Epithelial cell of proximal tubule (primary cell): ENCODE data around the gene ITPK1. TPM values are rescaled to one million over a fixed set of nuclear protein-coding genes. Genes with fewer than 3 reads are reported as not detected.

Experiments used
- DNase-seq: peaks from one replicate; pipeline ENCODE4 v3.0.0-alpha.2; 2011; ENCODE audit warnings: low read depth
- H3K4me3 ChIP-seq: 2 replicates; pipeline ENCODE4 v1.5.1; 2011; ENCODE audit warnings: low read depth, mild to moderate bottlenecking, low read length
- total RNA-seq: library from RNA; depleted of rRNA; stranded (reverse); fragments of >200 nt; gene quantifications from 2 replicates; pipeline ENCODE4 v1.2.3, GENCODE V29; 2015
- TF ChIP-seq, protein P1 (sequence below): conservative IDR thresholded peaks from 2 replicates; pipeline ENCODE4 v1.5.1; 2012; ENCODE audit warnings: low read depth, mild to moderate bottlenecking, low read length

Gene ITPK1
- total RNA-seq, 1 donor from 2014 or later, result 22.7 TPM

DNA sequence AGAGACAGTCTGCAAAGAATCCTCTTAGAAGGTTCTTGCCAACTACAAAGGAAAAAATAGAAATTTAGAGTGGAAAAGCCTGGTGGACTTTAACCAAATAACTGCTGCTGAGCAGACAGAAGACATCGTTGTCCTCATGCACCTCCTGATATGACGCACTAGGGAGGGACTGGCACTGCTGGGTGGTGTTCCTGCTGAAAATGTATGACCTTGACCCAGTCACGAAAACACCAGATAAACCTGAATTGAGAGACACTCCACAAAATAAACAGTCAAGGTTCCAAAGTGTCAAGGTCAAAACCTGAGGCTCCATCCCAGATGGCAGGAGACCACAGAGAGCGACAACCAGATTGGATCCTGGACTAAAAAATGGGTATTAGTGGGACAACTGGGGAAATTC is 130.8 kb downstream of the ITPK1 start:
- TF ChIP-seq, protein P1, sequence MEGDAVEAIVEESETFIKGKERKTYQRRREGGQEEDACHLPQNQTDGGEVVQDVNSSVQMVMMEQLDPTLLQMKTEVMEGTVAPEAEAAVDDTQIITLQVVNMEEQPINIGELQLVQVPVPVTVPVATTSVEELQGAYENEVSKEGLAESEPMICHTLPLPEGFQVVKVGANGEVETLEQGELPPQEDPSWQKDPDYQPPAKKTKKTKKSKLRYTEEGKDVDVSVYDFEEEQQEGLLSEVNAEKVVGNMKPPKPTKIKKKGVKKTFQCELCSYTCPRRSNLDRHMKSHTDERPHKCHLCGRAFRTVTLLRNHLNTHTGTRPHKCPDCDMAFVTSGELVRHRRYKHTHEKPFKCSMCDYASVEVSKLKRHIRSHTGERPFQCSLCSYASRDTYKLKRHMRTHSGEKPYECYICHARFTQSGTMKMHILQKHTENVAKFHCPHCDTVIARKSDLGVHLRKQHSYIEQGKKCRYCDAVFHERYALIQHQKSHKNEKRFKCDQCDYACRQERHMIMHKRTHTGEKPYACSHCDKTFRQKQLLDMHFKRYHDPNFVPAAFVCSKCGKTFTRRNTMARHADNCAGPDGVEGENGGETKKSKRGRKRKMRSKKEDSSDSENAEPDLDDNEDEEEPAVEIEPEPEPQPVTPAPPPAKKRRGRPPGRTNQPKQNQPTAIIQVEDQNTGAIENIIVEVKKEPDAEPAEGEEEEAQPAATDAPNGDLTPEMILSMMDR, result no peak
- H3K4me3 ChIP-seq, result no peak overlapping the region
- no peak for DNase-seq

DNA sequence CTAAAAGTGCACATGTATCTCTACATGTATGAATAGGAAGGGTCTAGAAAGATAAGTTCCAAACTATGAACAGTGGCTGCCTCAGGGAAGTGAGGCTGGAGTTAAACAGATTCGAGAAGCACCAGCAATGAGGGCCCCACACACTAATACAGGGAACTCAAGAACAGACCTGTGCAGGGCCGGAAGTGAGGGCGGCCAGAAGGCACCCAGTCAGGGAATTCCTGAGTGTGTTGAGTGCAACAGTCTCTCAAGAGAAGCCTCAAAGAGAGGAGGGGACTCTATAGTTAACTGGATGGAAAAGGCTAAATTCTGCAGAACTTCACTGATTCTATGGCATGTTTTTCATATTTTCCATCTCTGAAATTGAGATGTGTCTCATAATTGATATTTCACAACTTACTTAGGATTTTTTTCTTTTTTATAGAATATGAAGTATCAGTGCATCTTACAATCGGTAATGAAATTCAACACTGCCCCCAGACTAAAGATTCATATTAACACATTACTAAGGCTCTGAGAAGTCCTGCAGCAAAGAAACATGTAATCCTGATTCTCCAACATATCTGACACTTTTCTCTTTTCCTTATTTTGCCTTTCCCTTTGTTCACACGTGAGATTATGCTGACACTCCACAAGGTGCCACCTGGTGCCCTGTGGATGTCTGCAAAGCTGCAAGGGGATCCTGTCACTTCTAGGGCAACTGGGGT is 131.5 kb downstream of the ITPK1 start:
- DNase-seq, result no peak
- no peak overlapping the region for H3K4me3 ChIP-seq
- TF ChIP-seq, protein P1, result no peak

DNA sequence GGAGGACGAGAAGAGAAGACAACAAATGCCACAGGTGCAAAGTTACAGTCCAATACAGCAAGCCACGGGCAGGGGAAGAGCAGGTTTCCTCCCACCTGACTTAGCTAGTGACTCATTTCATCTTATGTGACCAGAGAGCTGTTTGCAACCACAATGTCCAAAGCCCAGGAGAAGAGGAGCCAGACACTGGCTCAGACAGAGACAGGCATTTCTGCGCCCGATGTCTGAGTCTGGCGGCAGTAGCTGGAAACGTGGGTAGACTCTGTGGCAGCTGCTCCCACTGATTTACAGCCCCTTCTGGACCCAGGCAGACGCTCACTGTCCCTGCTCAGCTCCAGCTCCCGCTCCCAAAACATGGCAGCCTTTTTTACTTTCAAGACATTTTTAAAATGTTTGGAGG is 132.8 kb downstream of the ITPK1 start:
- TF ChIP-seq, protein P1, result no peak
- DNase-seq, result no peak
- H3K4me3 ChIP-seq, result no peak overlapping the region

DNA sequence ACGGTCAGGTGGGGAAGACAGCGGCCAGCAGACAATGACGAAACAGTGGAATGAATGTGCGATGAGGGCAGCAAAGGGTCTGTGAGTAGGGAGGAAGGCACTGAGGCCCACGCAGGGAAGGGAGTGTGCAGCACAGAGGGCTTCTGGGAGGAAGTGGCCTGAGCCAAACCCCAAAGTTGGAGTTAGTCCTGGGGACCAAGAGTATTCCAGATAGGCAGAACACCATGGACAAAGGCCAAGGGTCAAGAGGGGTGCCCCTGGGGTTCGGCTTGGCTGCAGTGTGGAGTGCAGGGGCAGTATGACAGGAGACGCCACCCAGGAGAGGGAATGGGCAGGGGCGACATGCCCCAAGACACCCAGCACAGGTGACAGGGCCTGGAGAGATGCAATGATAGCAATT is 134.0 kb downstream of the ITPK1 start:
- no peak for DNase-seq
- H3K4me3 ChIP-seq, result no peak overlapping the region
- TF ChIP-seq, protein P1, result no peak

DNA sequence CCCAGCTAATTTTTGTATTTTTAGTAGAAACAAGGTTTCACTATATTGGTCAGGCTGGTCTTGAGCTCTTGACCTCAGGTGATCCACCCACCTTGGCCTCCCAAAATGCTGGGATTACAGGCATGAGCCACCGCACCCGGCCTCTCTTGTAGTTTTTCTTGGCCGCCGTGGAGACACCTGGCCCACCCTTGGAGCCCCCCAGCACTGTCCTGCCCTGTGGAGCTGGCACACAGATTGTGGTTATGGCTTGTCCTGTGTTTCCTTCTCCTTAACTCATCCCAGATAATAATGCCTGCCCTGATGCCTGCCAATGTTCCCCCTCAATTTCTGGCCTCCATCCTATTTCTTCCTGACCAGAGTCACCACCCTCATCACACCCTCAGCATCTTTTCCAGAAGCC is 134.9 kb downstream of the ITPK1 start:
- no peak overlapping the region for H3K4me3 ChIP-seq
- TF ChIP-seq, protein P1, result no peak
- DNase-seq, result no peak

DNA sequence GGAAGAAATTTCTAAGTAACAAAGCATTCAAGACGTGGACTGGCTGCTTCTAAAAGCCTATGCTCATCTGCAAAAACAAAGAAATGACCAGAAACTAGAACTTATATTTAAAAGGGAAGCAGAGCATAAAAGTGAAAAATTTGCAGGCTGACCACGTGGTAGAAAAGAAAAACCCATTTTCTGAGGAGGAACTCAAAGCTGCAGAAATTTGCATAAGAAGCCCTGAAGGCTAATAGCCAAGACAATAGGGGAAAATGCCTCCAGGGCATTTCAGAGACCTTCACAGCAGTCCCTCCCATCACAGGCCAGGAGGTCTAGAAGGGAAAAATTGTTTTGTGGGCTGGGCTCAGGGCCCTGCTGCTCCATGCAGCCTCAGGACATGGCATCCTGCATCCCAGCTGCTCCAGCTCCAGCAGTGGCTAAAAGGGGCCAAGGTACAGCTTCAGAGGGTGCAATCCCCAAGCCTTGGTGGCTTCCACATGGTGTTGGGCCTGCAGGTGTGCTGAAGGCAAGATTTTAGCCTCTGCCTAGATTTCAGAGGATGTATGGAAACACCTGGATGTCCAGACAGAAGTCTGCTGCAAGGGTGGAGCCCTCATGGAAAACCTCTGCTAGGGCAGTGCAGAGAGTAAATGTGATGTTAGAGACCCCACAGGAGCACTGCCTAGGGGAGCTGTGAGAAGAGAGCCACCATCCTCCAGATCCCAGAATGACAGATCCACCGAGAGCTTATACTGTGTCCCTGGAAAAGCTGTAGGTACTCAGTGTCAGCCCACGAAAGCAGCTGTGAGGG is 137.3 kb downstream of the ITPK1 start:
- no peak for DNase-seq
- TF ChIP-seq, protein P1, result no peak
- no peak overlapping the region for H3K4me3 ChIP-seq

DNA sequence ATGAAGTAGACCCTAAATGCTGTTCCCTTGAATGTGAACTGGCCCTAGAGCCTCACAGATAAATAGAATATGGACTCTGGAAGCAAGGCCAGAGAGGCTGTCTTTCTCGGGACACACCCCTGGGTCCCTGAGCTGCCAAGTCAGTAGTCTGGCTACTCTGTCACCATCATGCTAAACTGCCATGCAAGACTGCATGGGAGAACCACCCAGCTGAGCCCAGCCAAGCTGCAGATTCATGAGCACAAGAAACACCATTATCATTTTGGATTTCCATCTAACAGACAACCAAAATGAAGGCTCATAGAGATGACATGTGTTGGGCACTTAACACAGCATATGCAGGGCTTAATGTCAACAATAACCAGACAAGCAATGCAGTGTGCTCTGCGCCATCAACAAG is 139.5 kb downstream of the ITPK1 start:
- no peak overlapping the region for H3K4me3 ChIP-seq
- TF ChIP-seq, protein P1, result no peak
- no peak for DNase-seq
